ELF-1 (cell line): ENCODE measurements around the gene MICAL3.
"Not testable (repeated sequence)": the region's sequence is repeated elsewhere in the genome, so short reads cannot be mapped to it uniquely, and the experiment has no call there.

Experiments
- DNase-seq: peaks from one replicate; pipeline ENCODE4 v3.0.0-alpha.2; 2016; ENCODE audit warnings: low read depth, low spot score

MICAL3 gene

DNA sequence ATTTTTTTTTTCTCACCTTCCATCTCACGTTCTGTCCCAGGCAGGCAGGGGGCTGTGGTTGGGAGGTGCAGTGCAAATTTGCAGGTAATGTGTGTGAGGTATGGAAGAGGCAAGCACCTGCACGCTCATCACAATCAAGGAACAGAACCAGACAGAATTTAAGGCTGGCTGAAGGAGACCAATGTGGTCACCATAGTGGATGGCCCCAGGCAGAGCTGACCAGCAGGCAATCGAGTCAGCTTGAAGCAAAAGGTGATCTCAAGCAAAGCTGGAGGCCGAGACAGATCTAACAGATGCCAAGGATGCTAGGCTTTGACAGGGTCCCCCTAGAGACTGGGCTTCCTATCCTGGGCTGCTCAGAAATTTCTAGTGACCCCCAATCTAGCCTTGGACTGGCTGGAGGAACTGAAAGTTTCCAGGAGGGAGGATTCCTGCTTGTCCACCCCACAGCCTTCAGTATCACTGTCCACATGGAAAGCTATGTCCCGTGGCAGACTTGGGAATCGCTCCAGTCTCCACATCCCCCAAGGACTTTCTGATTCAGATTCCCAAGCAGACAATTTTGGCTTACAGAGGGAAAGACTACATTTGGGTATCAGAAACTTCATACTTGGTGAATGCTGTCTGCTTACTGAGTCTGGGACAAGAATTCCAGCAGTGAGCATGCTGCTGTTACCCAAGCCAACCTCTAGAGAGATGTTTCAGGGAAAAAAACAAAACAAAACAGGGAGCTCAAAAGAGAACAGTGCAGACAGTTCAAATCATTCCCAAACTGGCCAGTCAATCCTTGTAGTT is 9.0 kb upstream of the MICAL3 start:
- no peak for DNase-seq

DNA sequence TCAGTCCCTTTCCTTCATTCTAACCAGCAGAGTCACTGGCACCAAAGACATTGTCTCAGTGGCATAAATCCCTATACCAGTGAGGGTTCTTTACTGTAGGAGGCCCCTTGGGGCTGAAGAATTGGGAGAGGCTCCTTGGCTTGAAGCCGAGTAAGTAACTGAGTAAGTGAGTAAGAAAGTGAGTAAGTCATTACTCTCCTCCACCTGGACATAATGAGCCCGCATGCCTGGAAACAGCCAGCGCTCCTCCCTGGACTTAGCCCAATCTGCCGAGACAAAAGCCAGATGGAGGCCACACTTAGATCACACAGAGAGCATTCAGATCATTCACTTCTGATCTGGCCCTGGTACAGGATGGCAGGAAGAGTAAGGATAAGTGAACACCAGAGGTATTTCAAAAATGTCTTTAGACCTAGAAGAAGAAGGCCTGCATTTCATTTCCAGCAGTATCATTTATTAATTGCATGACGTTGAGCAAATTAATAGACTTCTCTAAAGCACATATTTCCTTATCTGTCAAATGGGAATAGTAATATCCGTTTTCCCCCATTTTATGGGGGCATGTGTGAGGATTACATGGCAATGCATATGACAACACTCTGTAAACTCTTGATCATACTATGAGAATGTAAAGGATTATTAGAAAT is 8.2 kb upstream of the MICAL3 start:
- peak; percentile 23 for DNase-seq

DNA sequence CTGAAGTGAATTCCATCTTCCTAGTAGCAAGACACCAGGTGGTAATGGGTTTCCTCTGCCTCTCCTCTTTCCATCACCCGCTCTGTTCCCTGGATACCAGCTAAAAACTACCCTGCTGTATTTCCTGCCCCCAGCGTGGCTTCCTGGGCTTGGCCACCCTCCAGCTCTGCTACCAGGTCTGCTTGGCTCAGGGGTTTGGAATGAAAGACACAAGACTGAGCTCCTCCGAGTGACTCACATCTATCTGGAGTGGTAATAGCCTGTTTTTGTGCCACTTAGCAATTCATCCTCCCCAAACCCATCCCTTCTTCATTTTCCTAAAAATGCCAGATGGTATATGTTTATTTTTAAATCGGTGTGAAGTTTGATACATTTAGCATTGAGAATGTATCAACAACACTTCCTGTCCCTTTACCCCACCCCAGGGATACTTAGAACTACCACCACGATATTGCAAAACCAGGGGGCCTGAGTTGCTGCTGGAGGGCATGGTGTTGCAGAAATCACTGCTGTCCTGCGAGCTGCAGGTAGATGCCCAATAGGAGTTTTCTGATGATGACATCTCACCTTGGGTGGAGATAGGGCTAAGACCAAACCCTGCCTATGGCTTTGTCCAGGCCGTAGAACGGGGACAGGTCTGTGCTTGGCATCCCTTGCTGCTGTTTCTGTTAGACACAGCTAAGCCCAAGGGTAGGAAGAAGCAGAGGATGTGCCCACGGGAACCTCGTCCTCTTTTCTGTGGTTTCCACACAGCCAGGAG is 7.5 kb upstream of the MICAL3 start:
- DNase-seq: no peak

DNA sequence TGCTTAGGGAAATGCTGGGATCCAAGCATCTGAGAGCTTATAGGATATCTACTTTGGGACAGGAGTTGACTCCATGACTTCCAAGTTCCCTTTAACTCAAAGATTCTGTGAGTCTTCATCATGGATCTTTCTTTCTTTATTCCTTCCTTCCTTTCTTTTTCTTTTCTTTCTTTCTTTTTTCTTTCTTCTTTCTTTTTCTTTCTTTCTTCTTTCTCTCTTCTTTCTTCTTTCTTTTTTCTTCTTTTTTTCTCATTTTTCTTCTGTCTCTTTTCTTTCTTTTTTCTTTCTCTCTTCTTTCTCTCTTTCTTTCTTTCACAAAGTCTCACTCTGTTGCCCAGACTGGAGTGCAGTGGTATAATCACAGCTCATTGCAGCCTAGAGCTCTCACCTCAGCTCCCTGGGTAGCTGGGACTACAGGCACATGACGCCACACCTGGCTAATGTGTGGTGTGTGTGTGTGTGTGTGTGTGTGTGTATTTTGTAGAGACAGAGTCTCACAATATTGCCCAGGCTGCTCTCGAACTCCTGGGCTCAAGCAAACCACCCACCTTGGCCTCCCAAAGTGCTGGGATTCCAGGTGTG is 5.4 kb upstream of the MICAL3 start:
- no peak for DNase-seq

DNA sequence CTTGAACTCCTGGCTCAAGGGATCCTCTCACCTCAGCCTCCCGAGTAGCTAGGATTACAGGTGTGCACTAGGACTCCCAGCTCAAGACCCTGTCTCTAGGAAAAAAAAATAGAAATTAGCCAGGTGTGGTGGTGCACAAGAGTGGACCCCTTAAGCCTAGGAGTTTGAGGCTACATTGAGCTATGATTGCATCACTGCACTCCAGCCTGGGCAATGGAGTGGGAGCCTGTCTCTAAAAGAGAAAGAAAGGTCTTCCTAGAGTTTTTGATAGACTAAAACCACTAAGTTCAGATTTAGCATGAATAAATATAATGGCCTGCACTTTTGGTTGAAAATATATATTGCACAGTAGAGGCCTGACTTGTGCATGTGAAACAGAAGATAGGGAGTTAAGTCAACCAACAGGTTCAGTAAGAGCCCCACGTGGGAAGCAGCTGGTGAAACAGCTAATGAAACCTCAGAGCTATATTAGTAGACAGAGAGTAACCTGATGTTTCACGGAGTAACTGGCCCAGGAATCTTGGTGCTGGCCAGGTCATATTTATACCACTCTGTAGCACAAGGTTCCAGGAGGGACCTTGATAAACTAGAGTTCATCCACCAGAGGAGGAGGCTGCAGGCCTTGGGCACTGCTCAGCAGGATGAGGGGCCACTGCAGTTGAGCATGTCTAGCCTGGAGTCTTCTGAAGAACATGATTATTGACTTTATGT is 4.6 kb upstream of the MICAL3 start:
- DNase-seq: no peak

DNA sequence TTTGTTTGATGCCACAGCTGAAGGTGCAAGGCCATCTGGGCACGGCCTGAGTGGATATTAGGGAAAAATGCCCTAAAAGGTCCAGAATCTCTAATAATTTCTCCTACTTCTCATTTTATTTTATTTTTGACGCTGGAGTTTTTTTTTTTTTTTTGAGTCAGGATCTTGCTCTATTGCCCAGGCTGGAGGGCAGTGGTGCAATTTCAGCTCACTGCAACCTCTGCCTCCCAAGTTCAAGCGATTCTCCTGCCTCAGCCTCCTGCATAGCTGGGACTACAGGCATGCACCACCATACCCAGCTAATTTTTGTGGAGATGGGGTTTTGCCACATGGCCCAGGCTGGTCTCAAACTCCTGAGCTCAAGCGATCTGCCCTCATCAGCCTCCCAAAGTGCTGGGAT is 1.5 kb upstream of the MICAL3 start:
- not testable (repeated sequence) for DNase-seq

DNA sequence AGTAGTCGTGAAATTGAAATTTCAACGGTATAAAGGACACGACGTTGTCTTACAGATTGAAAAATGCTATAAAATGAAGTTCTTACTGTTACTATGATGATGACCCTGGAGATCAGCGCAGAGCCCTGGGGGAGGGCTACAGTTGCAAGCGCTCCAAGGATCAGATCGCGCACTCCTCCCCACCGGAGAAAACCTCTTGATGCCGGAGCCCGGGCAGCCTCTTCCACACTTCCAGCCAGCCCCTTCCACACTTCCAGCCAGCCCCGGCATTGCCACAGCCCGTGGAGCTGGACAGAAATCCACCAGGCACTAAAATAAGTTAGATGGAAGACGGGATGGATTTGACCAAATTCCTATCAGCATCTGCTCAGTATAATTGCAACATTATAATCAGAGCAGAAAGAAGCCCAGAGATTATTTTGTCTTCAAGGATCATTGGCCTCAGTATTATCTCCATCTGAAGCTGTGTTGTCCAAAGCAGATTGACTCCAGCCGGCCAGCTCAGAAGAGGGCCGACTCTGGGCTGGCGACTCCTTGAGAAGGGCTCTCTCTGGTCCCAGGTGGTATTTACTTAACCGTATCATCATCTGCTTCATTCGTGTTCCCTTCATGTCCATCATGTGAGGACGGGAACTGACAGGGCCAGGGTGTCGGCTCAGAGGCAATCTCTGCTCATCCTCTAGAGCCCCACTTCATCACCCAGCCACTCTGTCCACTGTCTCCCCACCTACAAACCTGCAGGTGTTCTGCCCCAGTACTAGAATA is 777 bp upstream of the MICAL3 start:
- DNase-seq: no peak

DNA sequence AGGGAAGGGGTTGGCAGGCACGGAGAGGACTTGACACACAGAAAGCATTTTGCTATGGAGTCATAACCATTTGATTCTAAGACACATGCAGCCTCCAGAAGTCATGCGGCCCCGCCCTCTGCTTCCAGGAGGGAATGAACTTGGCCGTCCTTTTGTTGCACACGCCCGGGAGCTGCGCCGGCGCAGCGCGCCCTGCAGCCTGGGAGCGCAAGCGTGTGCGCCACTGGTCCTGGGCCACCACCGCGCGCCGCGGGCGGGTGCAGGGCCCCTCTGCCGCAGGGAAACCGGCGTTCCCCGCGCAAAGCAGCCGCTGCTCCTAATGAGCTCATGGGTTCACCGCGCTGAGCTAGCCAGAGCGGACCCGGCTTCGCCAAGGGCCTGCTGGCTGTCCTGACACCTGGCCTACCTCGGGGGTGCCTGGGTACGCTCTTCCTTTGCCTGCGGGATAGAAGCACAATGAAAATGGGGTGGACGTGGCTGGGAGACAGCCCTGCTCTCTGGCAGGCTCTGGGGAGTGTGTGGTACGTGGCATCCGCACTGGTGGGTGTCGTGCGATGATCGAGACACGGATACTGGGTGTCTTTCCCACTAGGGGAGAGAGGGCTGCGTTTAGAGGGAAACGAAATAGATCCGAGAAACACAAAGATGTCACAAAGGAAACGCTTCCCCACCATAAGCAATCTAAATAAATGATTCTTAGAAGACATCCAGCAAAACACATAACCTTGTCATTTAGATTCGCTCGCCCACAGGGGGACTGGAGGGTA is 669 bp downstream of the MICAL3 start:
- DNase-seq: peak; percentile 65

DNA sequence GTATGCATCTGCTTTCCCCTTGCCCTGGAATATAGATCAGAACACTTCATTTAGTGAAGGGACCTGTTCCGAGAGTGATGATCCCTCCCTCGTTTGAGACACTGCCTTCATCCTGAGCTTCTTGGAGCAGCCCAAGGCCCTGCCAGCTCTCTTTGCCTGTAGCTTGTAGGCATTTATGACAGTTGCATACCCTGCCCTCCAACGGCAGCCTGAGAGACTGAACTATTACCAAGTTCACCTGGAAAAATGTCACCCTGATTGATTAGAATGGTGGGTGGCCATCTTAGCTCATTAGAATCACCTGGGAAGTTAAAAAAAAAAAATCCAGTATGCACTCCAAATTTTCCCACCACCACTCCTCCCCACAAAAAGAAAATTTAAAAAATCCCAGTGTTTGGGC is 1.5 kb downstream of the MICAL3 start:
- DNase-seq: no peak

DNA sequence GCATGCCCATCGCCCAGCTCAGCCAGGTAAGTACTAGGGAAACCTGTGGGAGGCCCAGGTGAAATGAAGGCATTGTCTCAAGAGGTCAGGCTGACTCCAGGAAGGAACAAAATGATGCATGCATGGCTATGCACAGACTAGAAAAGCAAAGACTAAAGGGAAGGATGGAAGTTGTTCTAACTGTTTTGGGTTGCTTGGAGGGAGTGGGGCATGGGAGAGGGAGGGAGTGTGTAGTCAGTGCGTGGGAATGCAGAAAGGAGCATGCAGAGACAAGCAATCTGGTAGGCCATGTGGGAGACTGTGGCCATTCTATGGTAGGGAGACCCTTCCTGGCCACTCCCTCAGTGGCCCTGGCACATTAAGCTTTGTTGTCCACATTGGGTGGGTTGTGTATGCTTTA is 2.9 kb downstream of the MICAL3 start:
- no peak for DNase-seq

DNA sequence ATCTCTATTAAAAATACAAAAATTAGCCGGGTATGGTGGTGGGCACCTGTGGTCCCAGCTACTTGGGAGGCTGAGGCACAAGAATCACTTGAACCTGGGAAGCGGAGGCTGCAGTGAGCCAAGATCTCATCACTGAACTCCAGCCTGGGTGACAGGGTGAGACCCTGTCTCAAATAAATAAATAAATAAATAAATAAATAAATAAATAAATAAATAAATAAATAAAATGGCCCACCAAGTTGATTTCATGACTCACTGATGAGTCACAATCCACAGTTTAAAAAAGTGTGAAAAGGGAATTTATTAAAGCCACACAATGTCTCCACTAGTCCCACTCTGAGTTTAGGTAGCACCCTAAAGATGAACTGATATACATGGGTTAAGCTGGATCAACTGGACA is 3.6 kb downstream of the MICAL3 start:
- DNase-seq: not testable (repeated sequence)

DNA sequence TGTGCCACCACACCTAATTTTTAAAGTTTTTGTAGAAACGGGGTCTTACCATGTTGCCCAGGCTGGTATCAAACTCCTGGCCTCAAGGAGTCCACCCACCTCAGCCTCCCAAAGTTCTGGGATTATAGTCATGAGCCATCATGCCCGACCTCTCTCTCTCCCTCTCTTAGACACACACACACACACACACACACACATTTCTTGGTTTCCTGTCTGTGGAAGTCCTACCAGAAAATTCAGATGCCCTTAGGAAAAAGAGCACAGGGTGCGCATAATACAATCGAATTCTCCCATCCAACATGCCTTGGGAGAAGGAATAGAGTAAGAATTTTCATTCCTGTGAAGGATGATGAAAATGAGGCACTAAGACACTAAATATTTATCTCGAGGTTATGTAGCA is 10.4 kb downstream of the MICAL3 start:
- no peak for DNase-seq

DNA sequence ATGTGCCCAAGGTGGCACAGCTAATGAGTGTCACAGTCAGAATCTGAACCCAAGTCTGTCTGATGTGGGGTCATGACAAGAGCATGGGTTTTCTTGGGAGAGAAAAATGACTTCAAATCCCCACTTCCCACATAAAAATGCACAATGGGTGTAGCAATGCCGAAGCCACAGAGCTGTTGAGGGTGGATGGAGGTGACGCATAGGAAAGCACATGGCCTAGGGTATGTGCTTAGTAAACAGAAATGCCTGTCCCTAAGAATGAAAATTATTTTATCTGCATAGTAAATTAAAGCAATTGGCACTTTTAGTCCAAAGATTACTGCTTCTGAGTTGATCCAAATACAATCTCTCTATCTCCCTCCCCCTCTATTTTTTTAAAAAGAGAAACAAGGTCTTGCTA is 10.9 kb downstream of the MICAL3 start:
- DNase-seq: no peak

DNA sequence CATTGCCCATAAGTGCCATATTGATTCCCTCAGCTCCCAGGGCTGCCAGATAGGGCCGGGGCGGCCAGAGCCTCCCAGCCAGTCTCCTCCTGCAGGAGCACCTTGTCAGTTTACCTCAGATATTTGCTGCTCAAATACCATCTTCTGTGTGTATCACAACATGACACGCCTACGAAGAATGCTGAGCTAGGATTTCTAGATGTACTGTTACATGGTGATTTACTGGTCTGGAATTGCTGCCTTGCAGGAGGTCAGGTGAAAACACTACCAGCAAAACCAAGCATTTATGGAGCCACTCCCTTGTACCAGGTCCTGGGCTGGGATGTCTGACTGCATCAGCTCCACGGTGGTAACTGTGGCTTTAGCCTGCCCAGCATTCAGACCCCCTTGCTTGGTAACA is 11.8 kb downstream of the MICAL3 start:
- no peak for DNase-seq

DNA sequence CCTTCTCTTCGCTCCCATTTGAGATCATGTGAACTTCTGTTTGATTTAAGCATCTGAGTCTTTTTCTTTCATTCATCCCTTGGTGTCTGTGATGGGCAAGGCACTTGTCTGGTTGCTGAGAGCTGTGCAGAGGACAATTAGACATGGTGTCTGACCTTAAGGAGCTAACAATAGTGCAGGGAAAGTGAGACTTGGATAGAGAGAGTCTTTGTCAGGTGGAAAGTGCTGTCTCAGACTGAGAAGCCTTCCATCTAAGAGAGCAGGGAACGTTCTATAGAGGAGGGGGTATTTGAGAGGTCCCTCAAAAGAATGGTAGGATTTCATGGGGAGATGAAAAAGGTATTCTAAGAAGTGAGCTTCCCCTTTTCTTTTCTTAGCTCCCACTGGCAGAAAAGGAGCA is 14.1 kb downstream of the MICAL3 start:
- DNase-seq: no peak

DNA sequence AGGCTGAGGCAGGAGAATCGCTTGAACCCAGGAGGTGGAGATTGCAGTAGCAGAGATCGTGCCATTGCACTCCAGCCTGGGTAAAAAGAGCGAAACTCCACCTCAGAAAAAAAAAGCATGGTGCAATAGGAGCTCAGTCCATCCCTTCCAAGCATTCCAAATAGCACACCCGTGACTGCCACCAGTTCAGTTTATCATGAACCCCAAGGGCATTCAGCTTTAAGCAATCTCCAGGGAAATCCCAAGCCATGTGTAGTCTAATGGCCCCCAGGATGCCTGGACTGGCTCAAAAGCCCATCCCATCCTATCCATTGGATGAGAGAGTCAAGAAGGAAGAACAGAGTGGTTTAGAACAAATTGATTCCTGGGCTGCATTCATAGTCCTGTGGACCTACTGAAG is 16.2 kb downstream of the MICAL3 start:
- DNase-seq: no peak

DNA sequence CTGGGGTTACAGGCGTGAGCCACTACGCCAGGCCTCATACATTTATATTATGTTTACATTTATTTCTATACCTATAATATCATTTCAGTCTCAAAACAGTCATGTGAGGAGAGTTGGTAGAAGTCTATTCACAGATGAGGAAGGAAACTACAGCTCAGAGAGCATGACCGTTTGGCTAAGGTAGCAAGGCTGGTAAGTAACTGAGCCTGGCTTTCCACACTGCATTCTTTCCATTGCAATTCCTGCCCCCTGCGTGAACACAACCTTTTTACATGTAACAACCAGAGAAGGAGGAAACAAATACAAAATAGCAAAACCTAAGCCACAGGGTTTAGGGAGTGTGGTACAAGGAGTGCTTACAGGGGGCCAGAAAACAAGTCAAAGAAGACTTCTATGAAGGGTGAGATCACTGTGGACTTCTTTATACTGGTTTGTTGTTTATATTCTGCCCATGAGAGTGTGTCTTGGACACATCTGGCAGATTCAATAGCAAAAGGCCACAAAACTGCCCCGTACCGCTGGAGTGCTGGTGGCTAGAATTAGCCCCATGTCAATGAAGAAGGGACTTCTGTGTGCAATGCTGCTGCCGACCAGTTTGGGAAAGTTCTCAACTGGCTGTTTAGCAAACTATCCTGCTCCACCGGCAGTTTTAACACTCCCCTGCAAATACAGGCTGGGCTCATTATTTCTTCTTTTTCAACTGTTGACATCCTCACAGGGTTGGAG is 19.0 kb downstream of the MICAL3 start:
- DNase-seq: no peak

DNA sequence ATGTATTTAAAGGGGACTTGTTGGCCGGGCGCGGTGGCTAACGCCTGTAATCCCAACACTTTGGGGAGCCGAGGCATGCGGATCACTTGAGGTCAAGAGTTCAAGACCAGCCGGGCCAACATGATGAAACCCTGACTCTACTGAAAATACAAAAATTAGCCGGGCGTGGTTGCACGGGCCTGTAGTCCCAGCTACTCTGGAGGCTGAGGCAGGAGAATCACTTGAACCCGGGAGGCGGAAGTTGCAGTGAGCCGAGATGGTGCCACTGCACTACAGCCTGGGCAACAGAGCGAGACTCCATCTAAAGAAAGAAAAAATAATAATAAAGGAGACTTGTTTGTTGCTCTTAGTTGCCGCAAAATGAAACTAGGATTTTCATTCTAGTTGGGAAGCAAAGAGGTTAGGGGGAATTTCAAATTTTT is 22.5 kb downstream of the MICAL3 start:
- not testable (repeated sequence) for DNase-seq
